ENCODE data around the gene KCTD16. TPM values are rescaled to one million over a fixed set of nuclear protein-coding genes. Genes with fewer than 3 reads are reported as not detected.

Gene KCTD16
- total RNA-seq, 1 experiment from 2014 or later, result 0.64 TPM

DNA sequence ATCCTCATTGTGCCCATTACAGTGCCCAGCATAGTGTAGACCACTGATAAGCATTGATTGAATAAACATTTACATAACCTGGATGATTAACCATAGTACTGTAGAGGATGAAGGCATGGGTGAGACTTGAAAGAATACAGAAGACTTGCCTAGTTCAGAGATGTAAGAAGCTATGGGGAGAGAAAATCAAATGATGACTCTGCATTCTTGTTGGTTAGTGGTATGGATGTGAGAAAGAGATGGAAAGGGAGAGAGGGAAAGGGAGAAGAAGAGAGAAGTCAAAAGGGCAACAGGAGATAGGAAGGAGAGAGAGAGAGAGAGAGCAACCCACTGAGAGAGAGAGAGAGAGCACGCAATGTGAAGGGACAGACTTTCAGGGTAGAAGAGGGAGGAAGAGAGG, 27.0 kb upstream of the KCTD16 start:
- Histone ChIP-seq H3K9ac (ENCODE audit: low read length) (no peak overlapping the region), H3K79me2 (ENCODE audit: insufficient read depth, low read length) (no peaks in the 10 kb centered on the region), H3K27me3 (ENCODE audit: insufficient read depth, low read length) (peaks cover 9% of the 10 kb centered on the region; the same call in 1 of the 2 replicates), H3K4me1 (ENCODE audit: control insufficient read depth in 1 of 2, insufficient read depth in 2 of 2, low read length in 2 of 2) (no peaks in the 10 kb centered on the region), H3K4me2 (ENCODE audit: low read length) (no peak overlapping the region), H2AFZ (ENCODE audit: low read depth, low read length, poor library complexity, severe bottlenecking) (no peak overlapping the region), H3K4me3 (replicated peaks in 1 of 2; ENCODE audit: low read depth in 1 of 2, low read length in 2 of 2) (no peak overlapping the region), H4K20me1 (ENCODE audit: insufficient read depth) (no peaks in the 10 kb centered on the region), H3K9me2 (ENCODE audit: insufficient read depth) (no peaks in the 10 kb centered on the region), H3K27ac (ENCODE audit: low read depth, low read length) (no peak overlapping the region), H3K9me3 (ENCODE audit: control insufficient read depth in 1 of 2, insufficient read depth in 1 of 2, low read depth in 1 of 2, low read length in 2 of 2) (no peaks in the 10 kb centered on the region), H3K36me3 (ENCODE audit: control insufficient read depth in 1 of 2, insufficient read depth in 2 of 2, low read length in 2 of 2) (no peaks in the 10 kb centered on the region)
- ChIA-PET CTCF (no interaction called here), RAD21 (ENCODE audit: low non-redundant PET in 1 of 2, low total read pairs in 2 of 2, uncharacterized antibody in 2 of 2, unreplicated experiment in 2 of 2) (no interaction called here), POLR2A (no interaction called here)
- no TSS peak for BruUV-seq (replicated peaks)
- TF ChIP-seq ZFX (IDR thresholded peaks at IDR 0.05) (no peak), YY1 (IDR thresholded peaks at IDR 0.05; ENCODE audit: extremely low read depth, insufficient replicate concordance, low read depth, low read length) (no peak), RAD21 (IDR thresholded peaks at IDR 0.05; ENCODE audit: low read depth) (no peak), POLR2AphosphoS5 (IDR thresholded peaks at IDR 0.05; ENCODE audit: low read depth, low read length) (no peak), JUND (IDR thresholded peaks at IDR 0.05) (no peak), EZH2phosphoT487 (IDR thresholded peaks at IDR 0.05; ENCODE audit: borderline replicate concordance) (no peak), ELF1 (IDR thresholded peaks at IDR 0.05; ENCODE audit: borderline replicate concordance, low read depth) (no peak), SRF (IDR thresholded peaks at IDR 0.05; ENCODE audit: low read depth) (no peak)
- TF ChIP-seq, protein P1, sequence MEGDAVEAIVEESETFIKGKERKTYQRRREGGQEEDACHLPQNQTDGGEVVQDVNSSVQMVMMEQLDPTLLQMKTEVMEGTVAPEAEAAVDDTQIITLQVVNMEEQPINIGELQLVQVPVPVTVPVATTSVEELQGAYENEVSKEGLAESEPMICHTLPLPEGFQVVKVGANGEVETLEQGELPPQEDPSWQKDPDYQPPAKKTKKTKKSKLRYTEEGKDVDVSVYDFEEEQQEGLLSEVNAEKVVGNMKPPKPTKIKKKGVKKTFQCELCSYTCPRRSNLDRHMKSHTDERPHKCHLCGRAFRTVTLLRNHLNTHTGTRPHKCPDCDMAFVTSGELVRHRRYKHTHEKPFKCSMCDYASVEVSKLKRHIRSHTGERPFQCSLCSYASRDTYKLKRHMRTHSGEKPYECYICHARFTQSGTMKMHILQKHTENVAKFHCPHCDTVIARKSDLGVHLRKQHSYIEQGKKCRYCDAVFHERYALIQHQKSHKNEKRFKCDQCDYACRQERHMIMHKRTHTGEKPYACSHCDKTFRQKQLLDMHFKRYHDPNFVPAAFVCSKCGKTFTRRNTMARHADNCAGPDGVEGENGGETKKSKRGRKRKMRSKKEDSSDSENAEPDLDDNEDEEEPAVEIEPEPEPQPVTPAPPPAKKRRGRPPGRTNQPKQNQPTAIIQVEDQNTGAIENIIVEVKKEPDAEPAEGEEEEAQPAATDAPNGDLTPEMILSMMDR (IDR thresholded peaks at IDR 0.05 in 2 of 3, conservative IDR thresholded peaks at IDR 0.05 in 1 of 3; ENCODE audit: borderline replicate concordance in 1 of 3, insufficient read depth in 1 of 3, low read depth in 2 of 3, low read length in 2 of 3), result no peak
- TF ChIP-seq, protein P2, sequence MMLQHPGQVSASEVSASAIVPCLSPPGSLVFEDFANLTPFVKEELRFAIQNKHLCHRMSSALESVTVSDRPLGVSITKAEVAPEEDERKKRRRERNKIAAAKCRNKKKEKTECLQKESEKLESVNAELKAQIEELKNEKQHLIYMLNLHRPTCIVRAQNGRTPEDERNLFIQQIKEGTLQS (IDR thresholded peaks at IDR 0.05), result no peak
- intact Hi-C loops (cut with micrococcal nuclease), result loop anchor here (10.0 kb wide), 2 partner anchors 309 to 1129 kb away; no protein-coding TSS in a partner anchor
- ATAC-seq (no peak), DNase-seq (ENCODE audit: low read depth, low spot score) (no peak)

All from HCT116 (cell line).